GM12873 (cell line): ENCODE data around the gene POLR3K.

Experiments used
- TF ChIP-seq, protein P1 (sequence below): IDR thresholded peaks from 2 replicates; pipeline ENCODE4 v1.5.1; 2012; ENCODE audit warnings: low read depth, mild to moderate bottlenecking, moderate library complexity, low read length, control low read depth; ENCODE audit not compliant: insufficient read depth; ENCODE audit errors: missing control alignments

POLR3K gene

DNA sequence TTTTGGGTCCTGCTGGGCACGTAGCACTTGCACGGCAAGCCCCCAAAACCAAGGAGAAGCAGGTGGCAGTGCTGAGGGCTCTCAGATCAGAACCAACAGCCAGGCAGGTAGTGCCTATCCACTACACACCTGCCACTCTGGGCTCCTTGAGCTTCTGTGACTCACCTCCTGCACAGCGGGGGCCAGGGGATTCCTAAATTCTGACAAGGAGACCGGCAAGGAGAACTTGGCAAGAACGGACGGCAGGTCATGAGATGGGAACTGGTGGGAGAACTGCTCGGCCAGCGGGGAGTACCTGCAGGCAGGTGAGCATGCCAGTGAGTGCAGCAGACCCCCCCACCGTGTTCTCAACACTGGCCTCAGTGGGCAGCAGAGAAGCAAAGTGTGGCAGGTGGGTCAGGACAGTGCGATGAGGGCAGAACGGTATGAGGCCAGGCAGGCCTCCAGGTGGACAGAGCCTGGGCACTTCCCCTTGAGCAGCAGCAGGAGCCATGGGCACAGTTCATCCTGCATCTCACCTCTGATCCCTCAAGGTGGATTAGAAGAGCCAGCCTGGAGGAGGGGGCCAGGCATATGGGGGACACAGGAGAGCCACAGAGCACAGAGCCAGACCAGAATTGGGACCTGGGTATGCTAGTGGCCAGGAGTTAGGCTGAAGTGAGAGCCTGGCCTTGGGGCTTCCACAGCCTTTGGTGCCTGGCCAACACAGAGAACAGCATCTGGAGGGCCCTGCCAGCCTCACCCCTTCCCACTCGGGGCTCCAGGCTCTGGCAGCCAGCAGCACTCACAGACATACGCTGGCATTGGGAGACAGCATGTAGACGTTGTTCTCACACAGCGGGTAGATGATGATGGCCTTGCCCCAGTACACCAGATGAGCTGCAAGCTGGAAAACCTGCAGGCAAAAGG, 39.3 kb upstream of the POLR3K start:
- TF ChIP-seq, protein P1, sequence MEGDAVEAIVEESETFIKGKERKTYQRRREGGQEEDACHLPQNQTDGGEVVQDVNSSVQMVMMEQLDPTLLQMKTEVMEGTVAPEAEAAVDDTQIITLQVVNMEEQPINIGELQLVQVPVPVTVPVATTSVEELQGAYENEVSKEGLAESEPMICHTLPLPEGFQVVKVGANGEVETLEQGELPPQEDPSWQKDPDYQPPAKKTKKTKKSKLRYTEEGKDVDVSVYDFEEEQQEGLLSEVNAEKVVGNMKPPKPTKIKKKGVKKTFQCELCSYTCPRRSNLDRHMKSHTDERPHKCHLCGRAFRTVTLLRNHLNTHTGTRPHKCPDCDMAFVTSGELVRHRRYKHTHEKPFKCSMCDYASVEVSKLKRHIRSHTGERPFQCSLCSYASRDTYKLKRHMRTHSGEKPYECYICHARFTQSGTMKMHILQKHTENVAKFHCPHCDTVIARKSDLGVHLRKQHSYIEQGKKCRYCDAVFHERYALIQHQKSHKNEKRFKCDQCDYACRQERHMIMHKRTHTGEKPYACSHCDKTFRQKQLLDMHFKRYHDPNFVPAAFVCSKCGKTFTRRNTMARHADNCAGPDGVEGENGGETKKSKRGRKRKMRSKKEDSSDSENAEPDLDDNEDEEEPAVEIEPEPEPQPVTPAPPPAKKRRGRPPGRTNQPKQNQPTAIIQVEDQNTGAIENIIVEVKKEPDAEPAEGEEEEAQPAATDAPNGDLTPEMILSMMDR = no peak

DNA sequence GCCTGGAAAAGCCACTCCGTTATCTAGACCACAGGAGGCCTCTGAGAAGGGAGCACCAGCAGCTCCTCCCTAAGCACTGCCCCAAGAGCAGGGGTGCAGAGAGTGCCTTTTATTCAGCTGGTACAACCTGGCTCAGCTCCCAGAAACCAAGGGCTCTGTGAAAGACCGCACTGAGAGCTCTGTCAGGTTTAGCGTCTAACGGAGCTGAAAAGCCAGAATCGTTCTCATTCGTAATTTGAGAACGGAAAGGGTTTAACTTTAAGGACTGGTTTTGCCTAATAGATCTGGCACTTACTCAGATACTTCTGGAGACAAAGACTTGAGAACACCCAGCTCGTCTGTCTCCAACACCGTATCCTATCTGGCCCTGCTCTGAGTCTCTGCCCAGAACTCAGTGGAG, 38.1 kb upstream of the POLR3K start:
- TF ChIP-seq, protein P1 = no peak

DNA sequence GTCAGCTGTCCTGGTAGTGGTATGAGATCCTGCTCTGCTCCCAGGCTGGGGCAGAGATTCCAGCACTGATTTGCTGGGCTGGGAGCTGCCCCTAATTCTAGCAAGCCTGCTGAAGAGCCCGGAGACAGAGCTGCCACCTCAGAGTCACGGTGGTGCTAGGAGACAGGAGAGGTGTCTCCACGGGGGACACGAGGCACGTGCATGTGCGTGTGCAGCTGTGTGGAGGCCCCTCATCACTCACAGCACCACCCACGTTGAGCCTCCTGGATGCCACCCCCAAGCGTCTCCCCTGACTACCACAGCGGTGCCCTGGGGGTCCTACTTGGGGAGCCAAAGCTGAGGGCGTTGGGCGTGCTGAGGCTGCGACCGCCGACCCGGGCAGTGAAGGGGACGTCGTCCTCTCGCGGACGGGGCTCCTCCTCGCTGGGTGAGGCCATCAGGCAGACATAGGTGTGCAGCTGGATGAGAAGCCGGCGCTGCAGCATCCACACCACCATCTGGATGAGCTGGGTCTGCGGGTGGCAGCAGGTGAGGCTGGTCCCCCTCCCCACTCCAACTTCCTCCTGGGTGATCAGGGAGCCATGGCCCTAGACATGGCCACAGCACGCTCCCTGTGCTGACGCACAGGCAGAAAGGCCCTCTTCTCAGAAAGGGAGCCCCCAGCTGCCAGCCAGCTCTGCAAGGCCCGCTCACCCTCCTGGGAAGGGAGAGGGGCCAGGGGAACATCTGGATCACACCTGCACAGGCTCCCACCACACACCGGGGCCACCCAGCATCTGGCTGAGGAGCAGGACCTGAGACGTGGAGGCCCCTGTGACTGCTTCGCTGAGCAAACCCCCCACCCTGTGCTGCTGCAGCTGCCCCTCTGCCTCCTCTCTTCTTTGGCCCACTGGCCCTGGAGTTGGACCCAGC, 36.2 kb upstream of the POLR3K start:
- TF ChIP-seq, protein P1 = no peak

- TF ChIP-seq, protein P1 = no peak
Measured at GRCh38 chr16:88613-89012, 35.2 kb upstream of the POLR3K start.

DNA sequence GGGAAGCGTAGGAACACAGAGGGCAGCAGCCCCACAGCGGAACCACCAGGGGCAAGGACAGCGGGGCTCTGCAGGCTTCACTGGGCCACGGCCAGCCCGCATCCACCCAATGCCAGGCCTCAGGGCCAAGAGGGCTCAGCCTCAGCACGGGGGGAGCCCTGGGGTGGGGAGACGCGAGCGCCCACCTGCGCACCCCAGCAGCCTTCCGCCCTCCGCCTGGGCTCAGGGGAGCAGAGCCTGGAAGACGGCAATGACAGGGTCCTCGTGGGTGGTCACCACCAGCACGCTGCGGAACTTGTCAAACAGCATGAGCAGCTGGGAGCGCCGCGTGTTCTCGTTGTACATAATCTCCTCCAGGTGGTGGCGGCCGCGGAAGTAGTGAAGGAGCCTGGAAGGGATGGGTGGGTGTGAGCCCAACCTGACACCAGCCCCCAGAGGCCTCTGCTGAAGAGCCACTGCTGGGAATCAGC, 33.1 kb upstream of the POLR3K start:
- TF ChIP-seq, protein P1 = no peak

DNA sequence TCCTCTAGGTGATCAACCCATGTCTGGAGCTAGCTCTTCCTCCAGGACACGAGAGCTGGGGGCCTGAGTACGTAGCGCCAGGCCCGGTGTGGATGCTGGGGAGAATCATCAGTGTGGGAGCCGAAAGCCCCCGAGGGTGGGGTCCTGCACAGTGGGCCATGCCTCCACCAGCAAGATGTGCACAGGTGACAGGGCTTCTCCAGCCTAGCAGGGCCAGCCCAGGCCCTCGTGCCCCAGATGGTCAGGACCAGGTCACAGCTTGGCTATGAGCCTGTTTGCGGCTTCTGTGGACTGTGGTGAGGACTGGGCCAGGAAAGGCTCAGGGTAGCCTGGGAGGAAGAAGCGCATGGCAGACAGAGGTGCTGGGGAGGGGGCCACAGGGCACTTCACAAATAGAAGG, 32.5 kb upstream of the POLR3K start:
- TF ChIP-seq, protein P1 = no peak

DNA sequence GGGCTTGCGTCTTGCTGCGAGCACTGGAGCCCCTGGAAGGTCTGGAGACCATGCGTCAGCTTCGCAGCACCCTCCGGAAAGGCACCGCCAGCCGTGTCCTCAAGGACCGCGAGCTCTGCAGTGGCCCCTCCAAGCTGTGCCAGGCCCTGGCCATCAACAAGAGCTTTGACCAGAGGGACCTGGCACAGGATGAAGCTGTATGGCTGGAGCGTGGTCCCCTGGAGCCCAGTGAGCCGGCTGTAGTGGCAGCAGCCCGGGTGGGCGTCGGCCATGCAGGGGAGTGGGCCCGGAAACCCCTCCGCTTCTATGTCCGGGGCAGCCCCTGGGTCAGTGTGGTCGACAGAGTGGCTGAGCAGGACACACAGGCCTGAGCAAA, 32.0 kb upstream of the POLR3K start:
- TF ChIP-seq, protein P1 = no peak
